ENCODE data around the gene GPRC5A.

- no peak for TF ChIP-seq REST (IDR thresholded peaks at IDR 0.05; ENCODE audit: insufficient read depth in 1 of 2, low read depth in 2 of 2, low read length in 2 of 2)
- no peak for TF ChIP-seq POLR2AphosphoS5 (IDR thresholded peaks at IDR 0.05; ENCODE audit: low read depth, low read length)
- TF ChIP-seq SIN3A (IDR thresholded peaks at IDR 0.05; ENCODE audit: borderline replicate concordance, insufficient read depth, low read length), result no peak
Measured at GRCh38 chr12:12898911-12899511, 7.6 kb downstream of the GPRC5A start.
